Fibroblast of lung (primary cell): Measurements from ENCODE around the gene DOC2A. TPM values are rescaled to one million over a fixed set of nuclear protein-coding genes. Genes with fewer than 3 reads are reported as not detected.

Experiments
- DNase-seq, 2 donors: peaks; one replicate each; pipeline versions ENCODE4 v3.0.0 to v3.0.0-alpha.2; 2010; ENCODE audit warnings: low read depth in 2 of 2
- H2AFZ ChIP-seq: 2 replicates; pipeline ENCODE4 v1.5.1; 2012; ENCODE audit warnings: low read length, control low read depth, inconsistent platforms
- H3K27ac ChIP-seq: 2 replicates; pipeline ENCODE4 v1.5.1; 2011; ENCODE audit warnings: low read length, control low read depth; ENCODE audit not compliant: insufficient read depth
- H3K27me3 ChIP-seq: 2 replicates; pipeline ENCODE4 v1.5.1; 2011; ENCODE audit warnings: mild to moderate bottlenecking, low read length; ENCODE audit not compliant: control insufficient read depth, insufficient read depth
- H3K36me3 ChIP-seq: 2 replicates; pipeline ENCODE4 v1.5.1; 2011; ENCODE audit warnings: low read length; ENCODE audit not compliant: control insufficient read depth, insufficient read depth
- H3K4me1 ChIP-seq: 2 replicates; pipeline ENCODE4 v1.5.1; 2011; ENCODE audit warnings: low read length; ENCODE audit not compliant: control insufficient read depth, insufficient read depth; ENCODE audit errors: extremely low read depth
- H3K4me2 ChIP-seq: 2 replicates; pipeline ENCODE4 v1.5.1; 2011; ENCODE audit warnings: low read length, control low read depth; ENCODE audit not compliant: insufficient read depth; ENCODE audit errors: extremely low read depth
- H3K4me3 ChIP-seq, 4 experiments: fragments of 200-600 bp in 1 of 4; sonication (generic) in 1 of 4; replicated peaks in 1 of 4; 2 replicates each; pipeline ENCODE4 v1.5.1; 2011 to 2016; ENCODE audit warnings: low read length in 4 of 4, low read depth in 3 of 4, mild to moderate bottlenecking in 3 of 4, control low read depth in 2 of 4, inconsistent platforms in 1 of 4, mixed read lengths in 1 of 4; ENCODE audit not compliant: insufficient read depth in 1 of 4; ENCODE audit errors: control extremely low read depth in 1 of 4
- H3K79me2 ChIP-seq: 2 replicates; pipeline ENCODE4 v1.5.1; 2012; ENCODE audit warnings: mild to moderate bottlenecking, low read length, inconsistent platforms; ENCODE audit not compliant: control insufficient read depth, insufficient read depth
- H3K9ac ChIP-seq: 2 replicates; pipeline ENCODE4 v1.5.1; 2011; ENCODE audit warnings: mild to moderate bottlenecking, low read length, control low read depth; ENCODE audit not compliant: insufficient read depth
- H3K9me3 ChIP-seq: 2 replicates; pipeline ENCODE4 v1.5.1; 2012; ENCODE audit warnings: low read depth, low read length; ENCODE audit not compliant: control insufficient read depth, insufficient read depth
- H4K20me1 ChIP-seq: 2 replicates; pipeline ENCODE4 v1.5.1; 2011; ENCODE audit warnings: low read length; ENCODE audit not compliant: control insufficient read depth, insufficient read depth; ENCODE audit errors: extremely low read depth
- CTCF ChIP-seq, 2 donors: IDR thresholded peaks in 1 of 2; conservative IDR thresholded peaks in 1 of 2; 1 replicate in 1 of 2; 2 replicates in 1 of 2; pipeline ENCODE4 v1.5.1; 2011 to 2012; ENCODE audit warnings: low read length in 2 of 2, control low read depth in 1 of 2, inconsistent platforms in 1 of 2, low read depth in 1 of 2, mild to moderate bottlenecking in 1 of 2
- EZH2 ChIP-seq: IDR thresholded peaks from 2 replicates; pipeline ENCODE4 v1.5.1; 2012; ENCODE audit warnings: low read length, control low read depth, mild to moderate bottlenecking; ENCODE audit errors: missing control alignments
- polyA plus RNA-seq, 2 donors: library from polyadenylated mRNA; depleted of rRNA in 1 of 2; stranded (reverse) in 1 of 2; unstranded in 1 of 2; fragments of >200 nt; gene quantifications; 2 replicates each; pipeline ENCODE4 v1.2.1, GENCODE V29; 2011 to 2012; ENCODE audit warnings: missing spikeins in 1 of 2
- total RNA-seq: library from RNA; depleted of rRNA; stranded (reverse); fragments of >200 nt; gene quantifications from 2 replicates; pipeline ENCODE4 v1.2.1, GENCODE V29; 2014

The DOC2A gene
- total and polyA plus RNA-seq, 2 donors (not counting 1 experiment from before 2014, with no cell fraction given): 0.03 to 0.33 TPM

DNA sequence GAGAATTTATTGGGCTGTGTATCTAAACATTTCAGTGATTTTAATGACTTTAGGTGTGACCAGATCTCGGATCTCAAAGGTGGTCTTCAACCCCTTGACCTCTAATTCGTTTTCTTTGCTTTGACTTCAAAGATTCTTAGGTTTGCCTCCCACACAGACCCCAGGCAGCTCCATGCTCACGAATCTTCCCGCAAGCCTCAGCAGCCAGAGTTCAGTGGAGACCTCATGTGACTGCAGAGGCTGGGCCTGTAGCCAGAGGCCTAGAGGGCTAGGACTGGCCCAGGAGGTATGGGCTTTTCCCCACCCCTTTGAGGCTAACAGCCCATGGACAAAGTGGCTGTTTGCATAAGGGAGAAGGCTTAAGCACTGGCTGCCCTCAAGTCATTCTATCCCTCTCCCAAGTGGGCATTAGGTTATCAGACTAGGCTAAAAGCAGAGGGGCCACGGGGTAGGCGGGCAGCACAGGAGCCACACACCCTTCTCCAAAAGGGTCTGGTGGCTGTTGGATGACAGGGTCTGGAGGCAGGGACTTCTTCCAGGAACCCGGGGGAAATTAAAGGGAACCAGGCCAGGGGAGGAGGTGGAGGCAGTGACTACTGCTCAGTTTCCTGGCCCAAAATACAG is 18.4 kb downstream of the DOC2A start:
- no peak overlapping the region for H3K27ac ChIP-seq
- peaks cover 6% of the 10 kb centered on the region for H3K79me2 ChIP-seq

DNA sequence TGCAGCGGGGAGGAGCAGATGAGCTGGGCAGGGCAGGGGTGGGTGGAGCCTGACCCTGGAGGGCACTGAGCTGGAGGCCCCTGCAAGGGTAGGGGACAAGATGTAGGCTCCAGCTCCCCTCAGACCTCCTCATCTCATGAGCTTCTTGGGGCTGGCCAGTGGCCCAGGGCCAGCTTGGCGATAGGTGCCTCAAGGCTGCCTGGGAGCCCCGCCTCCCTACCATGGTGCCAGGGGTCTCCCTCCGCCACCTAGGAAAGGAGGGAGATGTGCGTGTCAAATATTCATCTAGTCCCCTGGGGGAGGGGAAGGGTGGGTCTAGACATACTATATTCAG is 19.3 kb downstream of the DOC2A start:
- TF ChIP-seq CTCF (conservative IDR thresholded peaks at IDR 0.05 in 1 of 2, IDR thresholded peaks at IDR 0.05 in 1 of 2; ENCODE audit: low read depth in 1 of 2, low read length in 2 of 2) (no peak), EZH2 (no peak)
- no peak overlapping the region for H3K4me2 ChIP-seq
- H3K4me3 ChIP-seq: no peak overlapping the region
- H3K36me3 ChIP-seq: peaks cover 24% of the 10 kb centered on the region
- H3K9ac ChIP-seq: no peak overlapping the region
- H4K20me1 ChIP-seq: no peaks in the 10 kb centered on the region
- H3K79me2 ChIP-seq: peaks cover 2% of the 10 kb centered on the region
- H3K4me1 ChIP-seq: peaks cover 10% of the 10 kb centered on the region
- no peaks in the 10 kb centered on the region for H3K9me3 ChIP-seq
- no peak overlapping the region for H2AFZ ChIP-seq
- H3K27ac ChIP-seq: no peak overlapping the region
- no peak for DNase-seq
- H3K27me3 ChIP-seq: no peaks in the 10 kb centered on the region

More for the DNA sequence above, 18.4 kb downstream of the DOC2A start:
- no peak overlapping the region for H3K9ac ChIP-seq
- peaks cover 14% of the 10 kb centered on the region for H3K4me1 ChIP-seq
- peaks cover 16% of the 10 kb centered on the region for H3K36me3 ChIP-seq
- H3K4me3 ChIP-seq: no peak overlapping the region
- H2AFZ ChIP-seq: no peak overlapping the region
- H3K27me3 ChIP-seq: no peaks in the 10 kb centered on the region
- TF ChIP-seq EZH2: no peak
- no peak for TF ChIP-seq CTCF (conservative IDR thresholded peaks at IDR 0.05 in 1 of 2, IDR thresholded peaks at IDR 0.05 in 1 of 2; ENCODE audit: low read depth in 1 of 2, low read length in 2 of 2)
- no peak overlapping the region for H3K4me2 ChIP-seq
- H3K9me3 ChIP-seq: no peaks in the 10 kb centered on the region
- DNase-seq: peak; percentile 11 to 63
- H4K20me1 ChIP-seq: no peaks in the 10 kb centered on the region

DNA sequence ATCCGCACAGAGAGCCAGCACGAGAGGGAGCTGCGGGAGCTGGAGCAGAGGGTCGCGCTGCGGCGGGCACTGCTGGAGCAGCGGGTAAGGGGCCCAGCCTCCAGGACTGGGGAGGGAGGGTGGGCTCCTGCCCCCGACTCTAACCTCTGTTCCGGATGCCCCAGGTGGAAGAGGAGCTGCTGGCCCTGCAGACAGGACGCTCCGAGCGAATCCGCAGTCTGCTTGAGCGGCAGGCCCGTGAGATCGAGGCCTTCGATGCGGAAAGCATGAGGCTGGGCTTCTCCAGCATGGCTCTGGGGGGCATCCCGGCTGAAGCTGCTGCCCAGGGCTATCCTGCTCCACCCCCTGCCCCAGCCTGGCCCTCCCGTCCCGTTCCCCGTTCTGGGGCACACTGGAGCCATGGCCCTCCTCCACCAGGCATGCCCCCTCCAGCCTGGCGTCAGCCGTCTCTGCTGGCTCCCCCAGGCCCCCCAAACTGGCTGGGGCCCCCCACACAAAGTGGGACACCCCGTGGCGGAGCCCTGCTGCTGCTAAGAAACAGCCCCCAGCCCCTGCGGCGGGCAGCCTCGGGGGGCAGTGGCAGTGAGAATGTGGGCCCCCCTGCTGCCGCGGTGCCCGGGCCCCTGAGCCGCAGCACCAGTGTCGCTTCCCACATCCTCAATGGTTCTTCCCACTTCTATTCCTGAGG is 19.8 kb downstream of the DOC2A start:
- Histone ChIP-seq H3K27me3 (no peaks in the 10 kb centered on the region), H3K4me3 (no peak overlapping the region), H3K4me1 (peaks cover 10% of the 10 kb centered on the region), H3K36me3 (peaks cover 29% of the 10 kb centered on the region), H3K79me2 (no peaks in the 10 kb centered on the region), H2AFZ (no peak overlapping the region), H3K4me2 (no peak overlapping the region), H3K9ac (no peak overlapping the region), H3K27ac (no peak overlapping the region), H4K20me1 (no peaks in the 10 kb centered on the region), H3K9me3 (no peaks in the 10 kb centered on the region)
- no peak for DNase-seq
- no peak for TF ChIP-seq EZH2
- no peak for TF ChIP-seq CTCF (conservative IDR thresholded peaks at IDR 0.05 in 1 of 2, IDR thresholded peaks at IDR 0.05 in 1 of 2; ENCODE audit: low read depth in 1 of 2, low read length in 2 of 2)
